HG03139 (cell line): ENCODE results near the gene CIPC.
A peak's percentile ranks its signal among the peaks of the same experiment; 100 is the strongest.

Experiments
- ATAC-seq: cut with Tn5 transposase; IDR thresholded peaks from one replicate; pipeline ENCODE4 v1.9.1; 2021; ENCODE audit not compliant: unreplicated experiment

Gene CIPC

GRCh38 chr14:77097700-77098528, at the start of gene CIPC:
CIPC (plus strand) TSS chr14:77098258; CDS start chr14:77105709, 7,451 bp downstream.
- ATAC-seq = peak; percentile 80

GRCh38 chr14:77051116-77051515, 46.9 kb upstream of the CIPC start:
- no peak for ATAC-seq

GRCh38 chr14:77052281-77053044, 45.6 kb upstream of the CIPC start:
- ATAC-seq = no peak

GRCh38 chr14:77053046-77053841, 44.8 kb upstream of the CIPC start:
- peak; percentile 79 for ATAC-seq

- ATAC-seq = no peak
These were observed 42.8 kb upstream of the CIPC start for GRCh38 chr14:77055306-77055705.

- ATAC-seq = no peak
These were observed 42.1 kb upstream of the CIPC start for GRCh38 chr14:77055981-77056380.

GRCh38 chr14:77058117-77058516, 39.9 kb upstream of the CIPC start:
- no peak for ATAC-seq

- ATAC-seq = no peak
These were observed 39.3 kb upstream of the CIPC start for GRCh38 chr14:77058785-77059184.

GRCh38 chr14:77059276-77059915, 38.7 kb upstream of the CIPC start:
- no peak for ATAC-seq

GRCh38 chr14:77061630-77062257, 36.3 kb upstream of the CIPC start:
- ATAC-seq = no peak

- ATAC-seq = no peak
These were observed 35.8 kb upstream of the CIPC start for GRCh38 chr14:77062261-77062660.

GRCh38 chr14:77063571-77064171, 34.4 kb upstream of the CIPC start:
- no peak for ATAC-seq

- no peak for ATAC-seq
These were observed 33.4 kb upstream of the CIPC start for GRCh38 chr14:77064521-77065178.

- no peak for ATAC-seq
These were observed 32.0 kb upstream of the CIPC start for GRCh38 chr14:77065851-77066577.

GRCh38 chr14:77066578-77067172, 31.4 kb upstream of the CIPC start:
- ATAC-seq = no peak

GRCh38 chr14:77067632-77068516, 30.2 kb upstream of the CIPC start:
- ATAC-seq = no peak

- ATAC-seq = no peak
These were observed 29.4 kb upstream of the CIPC start for GRCh38 chr14:77068517-77069200.
